ENCODE data around the gene LRP5.
"Not testable (repeated sequence)": the region's sequence is repeated elsewhere in the genome, so short reads cannot be mapped to it uniquely, and the experiment has no call there.

The LRP5 gene

DNA sequence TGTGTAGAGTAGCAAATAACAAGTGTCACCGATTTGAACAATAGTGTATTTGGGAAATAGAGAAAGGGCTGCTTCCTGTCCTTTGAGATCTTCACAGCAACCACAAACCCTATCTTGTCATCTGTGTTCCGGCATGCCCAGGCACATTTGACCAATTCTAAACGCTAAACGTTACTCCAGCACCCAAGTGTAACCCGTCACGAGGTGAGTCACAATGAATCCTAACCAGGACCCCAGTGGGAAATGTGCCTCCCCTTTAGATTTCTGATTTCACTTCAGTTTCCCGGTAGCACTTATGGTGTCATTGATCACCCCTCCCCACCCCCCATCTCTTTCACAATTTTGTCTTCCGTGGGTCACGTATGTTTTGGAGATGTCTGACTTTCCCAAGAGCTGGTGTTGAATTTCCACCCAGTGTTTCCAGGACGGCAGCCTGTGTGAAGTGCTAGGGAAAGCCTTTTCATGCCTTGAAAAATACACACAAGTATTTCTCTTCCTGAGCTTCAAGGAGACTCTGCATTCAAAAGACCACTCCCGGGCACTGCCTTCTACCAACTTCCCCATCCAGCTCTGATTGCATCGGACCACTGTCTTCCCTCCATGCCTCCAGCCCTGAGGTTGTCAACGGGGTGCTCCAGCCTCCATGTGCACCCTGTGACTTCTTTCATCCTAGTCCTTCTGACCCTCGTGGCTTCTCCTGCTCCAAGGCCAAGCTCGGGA, 30.1 kb upstream of the LRP5 start:
- DNase-seq (ENCODE audit: low spot score): no peak

- no peak for DNase-seq (ENCODE audit: low spot score)
These were observed 29.5 kb upstream of the LRP5 start for GRCh38 chr11:68282861-68283230.

- not testable (repeated sequence) for DNase-seq (ENCODE audit: low spot score)
These were observed 27.8 kb upstream of the LRP5 start for GRCh38 chr11:68284588-68284987.

GRCh38 chr11:68287419-68287818, 25.0 kb upstream of the LRP5 start:
- DNase-seq (ENCODE audit: low spot score): no peak

- DNase-seq (ENCODE audit: low spot score): no peak
These were observed 22.9 kb upstream of the LRP5 start for GRCh38 chr11:68289456-68289855.

GRCh38 chr11:68293708-68294107, 18.7 kb upstream of the LRP5 start:
- DNase-seq (ENCODE audit: low spot score): no peak

DNA sequence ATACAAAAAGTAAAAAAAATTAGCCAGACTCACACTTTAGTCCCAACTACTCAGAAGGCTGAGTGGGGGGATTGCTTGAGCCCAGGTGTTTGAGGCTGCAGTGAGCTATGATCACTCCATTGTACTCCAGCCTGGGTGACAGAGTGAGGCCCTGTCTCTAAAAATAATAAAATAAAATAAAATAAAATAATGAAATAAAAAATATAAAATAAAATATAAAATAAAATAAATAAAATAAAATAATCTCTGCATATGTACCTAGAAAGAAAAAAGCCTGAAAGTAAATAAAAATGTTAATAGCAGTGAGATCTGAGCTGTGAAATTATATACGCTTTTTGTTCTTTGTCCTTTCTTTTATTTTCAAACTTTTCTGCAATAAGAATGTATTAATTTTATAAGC, 17.1 kb upstream of the LRP5 start:
- DNase-seq (ENCODE audit: low spot score): no peak

DNA sequence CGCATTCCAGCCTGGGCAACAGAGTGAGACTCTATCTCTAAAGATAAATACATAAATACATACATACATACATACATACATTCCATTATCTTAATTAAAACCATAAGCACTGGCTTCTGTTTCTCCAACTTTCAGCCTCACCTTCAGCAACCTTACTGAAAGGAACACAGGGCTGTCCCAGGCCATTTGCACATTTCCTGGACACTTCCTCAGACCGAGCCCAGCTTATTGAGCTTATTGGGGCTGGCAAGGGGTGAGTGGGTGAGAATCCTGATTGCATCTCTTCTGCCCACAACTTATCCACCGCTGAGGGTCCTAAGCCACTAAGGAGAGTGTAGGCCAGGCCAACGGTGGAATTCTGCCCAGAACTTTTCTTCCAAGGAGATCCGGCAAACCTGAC, 16.5 kb upstream of the LRP5 start:
- DNase-seq (ENCODE audit: low spot score): no peak

GRCh38 chr11:68296344-68297051, 15.9 kb upstream of the LRP5 start:
- DNase-seq (ENCODE audit: low spot score): no peak

DNA sequence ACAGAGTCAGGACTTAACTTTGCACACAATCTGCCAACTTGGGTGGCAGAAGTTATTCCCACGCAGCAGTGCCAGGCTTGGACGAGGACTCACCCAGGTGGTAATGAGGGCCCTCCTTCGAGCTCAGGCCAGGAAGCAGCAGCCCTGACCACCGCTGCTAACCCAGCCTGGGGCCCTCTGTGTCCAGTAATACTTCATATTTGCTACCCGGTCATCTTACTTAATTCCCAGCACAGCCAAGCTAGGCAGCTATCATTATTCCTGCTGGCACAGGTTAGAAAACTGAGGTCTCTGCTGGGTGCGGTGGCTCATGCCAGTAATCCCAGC, 15.4 kb upstream of the LRP5 start:
- DNase-seq (ENCODE audit: low spot score): no peak

DNA sequence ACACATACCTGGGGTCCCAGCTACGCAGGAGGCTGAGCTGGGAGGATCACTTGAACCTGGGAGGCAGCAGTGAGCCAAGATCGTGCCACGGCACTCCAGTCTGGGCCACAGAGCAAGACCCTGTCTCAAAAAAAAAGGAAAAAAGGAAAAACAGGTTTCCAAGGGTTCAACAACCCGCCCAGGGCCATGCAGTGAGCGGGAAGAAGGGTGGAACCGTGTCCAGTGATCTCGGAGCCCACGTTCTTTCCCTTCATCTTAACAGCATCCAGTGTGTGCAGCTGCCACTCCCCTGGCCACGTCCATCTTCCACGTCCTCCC, 14.9 kb upstream of the LRP5 start:
- DNase-seq (ENCODE audit: low spot score): no peak

DNA sequence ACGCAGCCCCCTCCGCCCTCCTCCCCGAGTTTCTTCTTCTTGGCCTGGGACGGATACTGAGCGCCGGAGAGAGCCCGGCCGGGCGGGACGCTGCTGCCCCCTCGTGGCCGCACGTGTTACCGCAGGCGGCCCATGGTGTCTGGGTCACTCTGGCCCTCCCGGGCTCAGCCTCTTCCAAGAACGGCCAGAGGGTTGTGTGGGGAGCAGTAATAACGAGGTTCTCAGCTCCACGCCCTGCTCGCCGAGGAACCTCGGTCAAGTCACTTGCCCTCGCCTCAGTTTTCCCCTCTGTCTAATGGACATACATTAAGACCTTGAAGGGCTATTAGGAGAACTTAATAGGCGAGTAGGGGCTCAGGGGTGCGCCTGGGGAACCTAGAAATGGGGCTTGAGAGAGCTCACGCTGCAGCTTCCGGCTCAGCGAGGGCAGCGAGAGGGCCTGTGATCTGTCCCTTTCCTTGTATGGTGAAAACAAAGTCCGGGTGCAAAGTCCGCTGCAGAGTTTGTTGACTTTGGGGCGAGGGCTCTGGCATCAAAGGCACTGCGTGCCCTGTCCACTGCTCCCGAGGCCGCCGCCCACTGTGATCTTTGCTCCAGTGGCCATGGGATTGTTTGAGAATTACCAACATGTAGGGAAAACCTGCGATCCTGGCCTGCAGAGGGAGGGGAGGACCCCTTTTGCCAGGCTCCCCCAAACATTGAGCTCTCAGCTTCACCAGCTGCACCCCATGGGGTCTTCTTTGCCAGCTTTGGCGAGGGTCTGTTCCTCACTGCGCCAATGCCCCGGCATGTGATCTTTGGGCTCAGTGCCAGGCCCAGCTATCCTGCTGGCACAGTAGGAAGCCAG, 14.4 kb upstream of the LRP5 start:
- DNase-seq (ENCODE audit: low spot score): peak; percentile 75

- no peak for DNase-seq (ENCODE audit: low spot score)
These were observed 13.5 kb upstream of the LRP5 start for GRCh38 chr11:68298659-68299516.

DNA sequence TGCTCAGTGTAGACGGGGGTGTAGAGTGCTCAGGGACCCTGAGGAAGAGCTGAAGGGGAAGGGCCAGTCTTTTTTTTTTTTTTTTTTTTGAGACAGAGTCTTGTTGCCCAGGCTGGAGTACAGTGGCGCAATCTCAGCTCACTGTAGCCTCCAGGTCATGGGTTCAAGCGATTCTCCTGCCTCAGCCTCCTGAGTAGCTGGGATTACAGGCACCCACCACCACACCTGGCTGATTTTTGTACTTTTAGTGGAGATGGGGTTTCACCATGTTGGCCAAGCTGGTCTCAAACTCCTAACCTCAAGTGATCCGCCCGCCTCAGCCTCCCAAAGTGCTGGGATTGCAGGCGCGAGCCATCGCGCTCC, 12.9 kb upstream of the LRP5 start:
- DNase-seq (ENCODE audit: low spot score): not testable (repeated sequence)

- DNase-seq (ENCODE audit: low spot score): no peak
These were observed 12.1 kb upstream of the LRP5 start for GRCh38 chr11:68300076-68300830.

DNA sequence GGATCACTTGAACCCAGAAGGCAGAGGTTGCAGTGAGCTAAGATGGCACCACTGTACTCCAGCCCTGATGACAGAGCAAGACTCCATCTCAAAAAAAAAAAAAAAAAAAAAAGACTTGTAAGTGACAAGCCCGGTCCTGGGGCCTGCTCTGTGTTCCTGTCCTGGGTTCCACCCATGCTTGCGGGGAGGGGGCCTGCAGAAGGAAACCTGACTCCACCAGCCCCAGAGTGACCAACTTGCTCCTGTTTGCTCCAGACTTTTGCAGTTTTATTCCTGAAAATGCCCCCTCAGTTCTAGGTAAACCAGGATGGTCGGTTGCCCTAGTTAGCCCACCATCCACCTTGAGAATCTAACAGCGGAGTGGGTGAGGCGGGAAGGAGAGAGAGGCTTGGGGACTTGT, 10.1 kb upstream of the LRP5 start:
- DNase-seq (ENCODE audit: low spot score): no peak

GRCh38 chr11:68302670-68303069, 9.7 kb upstream of the LRP5 start:
- no peak for DNase-seq (ENCODE audit: low spot score)

DNA sequence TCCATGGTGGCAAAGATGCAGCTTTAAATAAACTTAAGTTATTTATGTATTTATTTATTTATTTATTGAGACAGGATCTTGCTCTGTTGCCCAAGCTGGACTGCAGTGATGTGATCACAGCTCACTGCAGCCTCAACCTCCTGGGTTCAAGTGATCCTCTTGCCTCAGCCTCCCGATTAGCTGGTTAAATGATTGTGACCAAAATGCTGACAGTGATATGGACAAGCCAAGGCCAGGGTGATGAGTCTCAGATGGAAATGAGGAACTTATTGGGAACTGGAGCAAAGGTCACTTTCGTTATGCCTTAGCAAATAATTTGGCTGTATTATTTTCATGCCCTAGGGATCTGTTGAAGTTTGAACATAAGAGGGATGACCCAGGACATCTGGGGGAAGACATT, 9.3 kb upstream of the LRP5 start:
- DNase-seq (ENCODE audit: low spot score): no peak

GRCh38 chr11:68303982-68304780, 8.2 kb upstream of the LRP5 start:
- DNase-seq (ENCODE audit: low spot score): no peak

DNA sequence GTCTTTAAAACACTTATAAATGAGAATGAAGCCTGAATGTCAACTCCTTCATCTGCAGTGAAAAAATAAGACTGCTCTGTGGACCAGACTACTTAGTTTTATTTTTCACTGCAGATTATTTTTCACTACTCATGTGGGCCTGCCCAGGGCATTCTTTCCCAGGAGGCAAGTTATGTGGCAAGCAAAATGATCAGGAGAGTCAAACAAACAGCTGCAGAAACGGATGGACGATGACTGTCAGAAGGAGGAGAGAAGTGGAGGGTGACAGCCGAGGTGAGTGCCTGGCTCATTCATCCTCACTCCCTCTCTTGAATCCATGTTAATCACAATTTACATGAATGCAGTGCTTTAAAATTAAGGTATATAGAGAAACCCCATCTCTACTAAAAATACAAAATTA, 5.8 kb upstream of the LRP5 start:
- no peak for DNase-seq (ENCODE audit: low spot score)

DNA sequence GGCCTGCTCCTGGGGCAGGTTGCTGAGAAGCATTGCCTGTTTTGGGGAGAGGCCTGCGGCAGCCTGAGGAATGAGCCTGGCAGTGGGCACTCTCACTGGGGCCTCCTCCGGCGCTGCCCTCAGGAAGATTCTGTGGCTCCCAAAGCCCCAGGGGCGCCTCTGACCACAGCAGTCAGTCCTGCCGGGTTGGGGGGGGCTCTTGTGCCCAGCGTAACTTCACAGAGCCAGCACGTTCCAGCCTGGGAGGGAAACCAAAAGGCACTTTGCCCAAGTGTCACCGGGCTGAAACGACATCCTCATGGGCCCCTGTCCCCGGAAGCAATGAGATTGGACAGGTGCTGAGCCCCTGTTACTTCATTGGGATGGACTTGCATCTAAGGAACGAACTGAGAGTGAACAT, 4.3 kb upstream of the LRP5 start:
- no peak for DNase-seq (ENCODE audit: low spot score)
